Inflammatory macrophage treated with lipopolysaccharide for 4 hours (primary cell): ENCODE measurements around the gene SNTA1.
"Not testable (repeated sequence)": the region's sequence is repeated elsewhere in the genome, so short reads cannot be mapped to it uniquely, and the experiment has no call there.

Experiments
- DNase-seq: peaks from one replicate; pipeline ENCODE4 v3.0.0-alpha.2; 2020

Gene SNTA1

DNA sequence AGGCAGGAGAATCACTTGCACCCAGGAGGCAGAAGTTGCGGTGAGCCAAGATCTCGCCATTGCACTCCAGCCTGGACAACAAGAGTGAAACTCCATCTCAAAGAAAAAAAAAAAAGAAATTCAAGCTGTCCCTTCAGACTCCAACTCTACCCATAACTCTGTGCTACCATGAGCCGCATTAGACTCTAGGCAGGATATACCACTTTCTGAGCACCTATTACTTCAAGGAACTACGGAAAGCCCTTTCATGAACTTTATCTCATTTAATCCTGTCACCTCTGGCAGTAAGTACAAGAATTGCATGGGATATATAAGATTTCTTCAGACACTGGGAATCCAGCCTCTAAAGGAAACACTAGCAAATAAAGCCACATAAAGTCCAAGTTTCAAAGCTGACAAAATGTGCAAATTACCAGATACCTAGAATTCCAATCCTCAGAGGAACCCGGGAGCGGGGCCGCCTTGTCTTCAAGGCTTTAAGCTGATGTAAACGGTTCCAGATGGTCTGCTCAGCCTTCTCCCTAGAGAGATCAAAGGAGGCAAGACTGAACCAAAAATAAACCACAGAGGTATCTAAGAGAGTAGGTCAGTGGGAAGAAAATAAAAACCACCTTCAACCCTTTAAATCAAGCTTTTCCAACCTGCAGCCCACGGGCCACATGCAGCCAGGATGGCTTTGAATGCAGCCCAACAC, 51.7 kb downstream of the SNTA1 start:
- DNase-seq: no peak

DNA sequence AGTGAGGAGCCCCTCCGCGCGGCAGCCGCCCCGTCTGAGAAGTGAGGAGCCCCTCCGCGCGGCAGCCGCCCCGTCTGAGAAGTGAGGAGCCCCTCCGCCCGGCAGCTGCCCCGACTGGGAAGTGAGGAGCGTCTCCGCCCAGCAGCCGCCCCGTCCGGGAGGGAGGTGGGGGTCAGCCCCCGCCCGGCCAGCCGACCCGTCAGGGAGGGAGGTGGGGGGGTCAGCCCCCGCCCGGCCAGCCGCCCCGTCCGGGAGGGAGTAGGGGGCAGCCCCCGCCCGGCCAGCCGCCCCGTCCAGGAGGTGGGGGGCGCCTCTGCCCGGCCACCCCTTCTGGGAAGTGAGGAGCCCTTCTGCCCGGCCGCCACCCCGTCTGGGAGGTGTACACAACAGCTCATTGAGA, 54.2 kb downstream of the SNTA1 start:
- not testable (repeated sequence) for DNase-seq

DNA sequence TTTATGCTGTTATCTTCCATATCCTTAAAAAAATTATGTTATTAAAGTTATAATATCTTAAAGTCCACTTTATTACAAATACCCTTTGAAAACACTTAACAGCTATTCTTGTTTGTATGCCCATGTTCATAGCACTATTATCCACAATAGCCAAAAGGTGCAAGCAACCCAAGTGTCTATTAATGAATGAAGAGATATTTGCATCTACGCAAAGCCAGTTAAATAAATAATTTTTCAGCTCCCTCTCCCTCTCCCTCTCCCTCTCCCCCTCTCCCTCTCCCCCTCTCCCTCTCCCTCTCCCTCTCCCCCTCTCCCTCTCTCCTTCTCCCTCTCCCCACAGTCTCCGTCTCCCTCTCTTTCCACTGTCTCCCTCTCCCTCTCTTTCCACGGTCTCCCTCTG, 55.3 kb downstream of the SNTA1 start:
- no peak for DNase-seq

DNA sequence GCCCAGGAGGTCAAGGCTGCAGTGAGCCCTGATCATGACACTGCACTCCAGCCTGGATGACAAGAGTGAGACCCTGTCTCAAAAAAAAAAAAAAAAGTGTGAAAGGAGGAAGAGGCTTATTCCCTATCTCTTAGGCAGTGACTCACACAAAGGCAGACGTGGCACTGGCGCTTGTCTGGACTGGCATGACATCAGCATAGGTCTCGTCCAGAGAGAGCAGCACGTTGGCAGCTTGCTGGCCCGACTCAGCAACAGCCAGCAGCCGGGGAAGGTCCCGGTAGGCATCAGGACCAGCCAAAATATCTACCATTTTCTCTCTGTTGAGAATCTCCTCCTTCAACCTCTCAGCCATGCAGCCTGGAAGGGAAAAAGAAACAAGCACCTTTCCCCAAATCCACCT, 56.4 kb downstream of the SNTA1 start:
- DNase-seq: peak; percentile 65

DNA sequence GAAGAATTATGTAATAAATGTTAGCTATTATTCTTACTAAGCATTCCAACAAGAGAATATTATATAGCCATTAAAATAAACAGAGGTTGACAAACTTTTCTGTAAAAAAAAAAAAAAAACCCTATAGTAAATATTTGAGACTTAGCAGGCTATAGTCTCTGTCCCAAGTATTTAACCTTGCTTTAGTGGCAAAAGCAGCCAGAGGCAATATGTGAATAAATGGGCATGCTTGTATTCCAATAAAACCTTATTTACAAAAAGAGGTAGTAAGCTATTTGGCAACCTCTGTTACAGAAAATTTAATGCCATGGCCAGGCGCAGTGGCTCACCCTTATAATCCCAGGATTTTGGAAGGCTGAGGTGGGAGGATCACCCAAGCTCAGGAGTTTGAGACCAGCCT, 56.9 kb downstream of the SNTA1 start:
- DNase-seq: no peak

DNA sequence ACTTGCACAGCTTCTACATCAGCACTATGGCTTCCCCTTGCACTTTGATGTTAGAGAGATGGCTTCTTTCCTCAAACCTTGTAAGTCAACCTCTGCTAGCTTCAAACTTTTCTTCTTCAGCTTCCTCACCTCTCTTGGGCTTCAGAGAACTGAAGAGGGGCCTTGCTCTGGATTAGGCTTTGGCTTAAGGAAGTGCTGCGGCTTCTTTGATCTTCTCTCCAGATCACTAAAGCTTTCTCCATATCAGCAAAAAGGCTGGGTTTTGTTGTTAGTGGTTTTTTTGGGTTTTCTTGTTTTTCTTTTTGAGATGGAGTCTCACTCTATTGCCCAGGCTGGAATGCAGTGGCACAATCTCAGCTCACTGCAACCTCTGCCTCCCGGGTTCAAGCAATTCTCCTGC, 66.2 kb downstream of the SNTA1 start:
- no peak for DNase-seq

DNA sequence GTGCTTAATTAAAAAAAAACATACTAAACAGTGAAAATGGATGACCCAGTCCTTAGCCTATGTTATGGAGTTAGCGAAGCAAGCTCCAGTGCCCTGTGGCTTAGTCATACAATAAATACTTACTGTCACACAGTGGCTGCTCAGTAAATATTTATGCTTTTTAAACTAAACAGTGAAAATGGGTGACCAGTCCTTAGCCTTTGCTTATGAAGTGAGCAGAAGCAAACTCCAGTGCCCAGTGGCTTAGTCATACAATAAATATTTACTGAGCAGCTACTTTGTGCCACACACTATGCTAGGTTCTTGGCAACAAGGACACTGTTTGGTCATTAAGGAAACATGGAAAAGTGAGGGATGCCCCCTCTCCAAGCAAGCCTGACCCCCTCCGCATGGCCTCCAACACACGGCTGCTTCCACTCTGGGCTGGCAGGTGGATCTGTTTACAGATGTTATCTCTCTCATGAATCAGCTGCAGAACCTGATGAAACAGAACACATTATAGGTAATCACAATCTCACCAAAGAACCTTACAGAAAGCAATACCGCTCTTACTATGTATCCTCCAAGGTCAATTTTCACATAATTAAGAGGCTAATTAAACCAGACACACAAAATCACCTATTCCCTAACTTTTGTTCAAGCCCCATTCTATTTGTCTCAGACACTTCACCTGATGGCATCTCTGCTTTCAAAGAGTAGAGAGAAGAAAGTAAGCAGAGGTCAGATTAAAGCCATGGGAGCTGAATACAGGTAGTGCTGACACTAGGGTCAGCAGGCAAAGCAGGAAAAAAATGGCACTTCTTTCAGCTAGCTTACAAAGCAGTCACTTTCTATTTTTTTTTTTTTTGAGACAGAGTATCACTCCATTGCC, 69.6 kb downstream of the SNTA1 start:
- DNase-seq: no peak

DNA sequence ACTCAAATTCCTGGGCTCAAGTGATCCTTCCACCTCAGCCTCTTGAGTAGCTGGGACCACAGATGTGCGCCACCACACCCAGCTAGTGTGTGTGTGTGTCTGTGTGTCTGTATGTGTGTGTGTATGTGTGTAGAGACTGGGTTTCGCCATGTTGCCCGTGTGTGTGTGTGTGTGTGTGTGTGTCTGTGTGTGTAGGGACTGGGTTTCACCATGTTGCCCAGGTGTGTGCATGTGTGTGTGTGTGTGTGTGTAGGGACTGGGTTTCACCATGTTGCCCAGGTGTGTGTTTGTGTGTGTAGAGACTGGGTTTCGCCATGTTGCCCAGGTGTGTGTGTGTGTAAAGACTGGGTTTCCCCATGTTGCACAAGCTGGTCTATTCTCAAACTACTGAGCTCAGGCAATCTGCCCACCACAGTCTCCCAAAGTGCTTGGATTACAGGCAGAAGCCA, 70.5 kb downstream of the SNTA1 start:
- no peak for DNase-seq

DNA sequence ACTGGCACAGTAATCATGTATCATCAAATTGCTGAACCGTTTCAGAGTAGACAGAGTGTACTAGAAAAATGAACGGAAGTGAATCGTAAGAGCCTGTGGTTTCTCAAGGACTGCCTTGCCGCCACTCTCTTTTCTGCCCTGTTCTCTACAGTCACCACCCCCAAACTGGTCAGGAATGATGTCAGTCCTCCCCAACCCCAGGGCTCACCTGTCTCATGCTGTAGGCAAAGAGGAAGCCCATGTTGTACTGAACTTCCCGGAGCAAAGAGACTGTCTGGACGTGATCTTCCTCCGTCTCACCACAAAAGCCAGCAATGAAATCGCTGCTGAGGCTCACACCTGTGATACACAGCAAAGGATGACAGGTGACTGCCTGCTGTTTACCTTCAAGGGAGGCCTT, 73.3 kb downstream of the SNTA1 start:
- no peak for DNase-seq

DNA sequence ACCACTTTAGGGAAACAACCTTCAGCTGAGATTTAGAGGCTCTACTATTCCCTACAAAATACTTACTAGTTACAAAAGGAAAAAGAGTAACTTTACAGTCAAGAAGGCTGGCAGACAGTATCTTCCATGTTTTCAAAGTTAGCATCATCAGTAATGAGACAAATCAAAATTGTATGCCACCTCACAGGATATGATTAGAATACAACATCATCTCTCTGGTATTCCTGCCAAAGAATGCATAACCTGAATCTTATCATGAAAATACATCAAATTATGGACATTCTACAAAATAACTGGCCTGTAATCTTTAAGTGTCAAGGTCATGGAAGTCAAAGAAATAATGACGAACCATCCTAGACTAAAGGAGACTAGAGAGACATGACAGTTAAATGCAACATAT, 80.7 kb downstream of the SNTA1 start:
- DNase-seq: no peak

DNA sequence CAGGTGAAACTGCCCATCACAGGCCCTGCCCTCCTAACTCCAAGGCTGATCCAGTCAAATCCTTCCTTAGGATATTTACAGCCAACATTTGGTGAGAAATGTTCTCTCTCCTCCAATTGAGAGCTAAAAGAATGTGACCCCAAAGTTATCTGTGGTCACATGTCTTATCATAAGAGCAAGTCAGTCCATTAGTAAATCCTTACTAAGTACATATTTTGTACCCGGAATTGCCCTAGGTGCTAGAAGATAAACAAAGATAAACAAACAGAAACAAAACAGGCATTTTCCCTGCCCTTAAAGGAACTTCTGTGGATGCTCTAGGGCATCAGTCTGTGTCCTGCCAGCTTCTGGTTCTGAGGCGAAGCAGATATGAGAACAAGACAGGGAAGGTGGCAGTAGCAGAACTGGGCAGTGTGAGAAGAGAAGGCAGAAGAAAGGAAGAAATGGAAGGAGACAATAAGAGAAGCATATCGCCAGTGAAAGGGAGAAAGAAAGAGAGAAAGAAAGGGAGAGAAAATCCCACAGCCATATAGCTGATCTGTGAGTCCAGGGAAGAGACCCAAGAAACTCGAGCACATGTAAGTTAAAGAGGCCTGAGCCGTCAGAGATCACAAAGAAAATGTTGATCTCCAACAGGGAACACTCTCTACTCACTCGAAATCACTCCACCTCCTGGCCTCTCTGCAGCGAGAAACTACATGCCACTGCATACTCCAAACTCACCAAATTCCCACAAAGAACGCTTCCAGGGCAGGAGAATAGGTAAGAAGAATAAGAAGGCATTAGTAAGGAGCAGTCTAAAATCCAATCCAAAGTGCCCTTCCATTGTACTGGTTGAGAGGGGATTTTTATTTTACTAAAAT, 83.9 kb downstream of the SNTA1 start:
- DNase-seq: no peak
